CD4-positive, alpha-beta T cell (primary cell): Measurements from ENCODE around the gene GLRA3. TPM values are rescaled to one million over a fixed set of nuclear protein-coding genes. Genes with fewer than 3 reads are reported as not detected.

ENCODE experiments used
- ATAC-seq: fragments of 200-7000 bp; cut with Tn5 transposase; one replicate; pipeline ENCODE4 v1.10.0; 2022; ENCODE audit warnings: mild to moderate bottlenecking; ENCODE audit not compliant: poor library complexity
- CTCF ChIA-PET: fragments of 350-600 bp; sonication (Branson Sonifier 250); formaldehyde crosslinking; loops from one replicate; lab custom pipeline; 2021; ENCODE audit warnings: antibody characterized with exemption, inconsistent platforms; lab: Charles Lee
- POLR2A ChIA-PET: fragments of 350-600 bp; sonication (Branson Sonifier 250); formaldehyde crosslinking; loops from one replicate; lab custom pipeline; 2021; ENCODE audit warnings: antibody characterized with exemption, inconsistent platforms; lab: Charles Lee
- DNase-seq, 14 experiments: peaks; one replicate each; pipeline ENCODE4 v3.0.0-alpha.2; 2013 to 2020; ENCODE audit warnings: mixed read lengths in 2 of 14
- H3K27ac ChIP-seq, 2 donors: one replicate each; pipeline versions ENCODE4 v1.5.1 to v1.7.0; 2013; ENCODE audit warnings: low read length in 2 of 2, low read depth in 1 of 2, mild to moderate bottlenecking in 1 of 2
- H3K27me3 ChIP-seq, 2 experiments: 1 replicate in 1 of 2; 2 replicates in 1 of 2; pipeline versions ENCODE4 v1.6.1 to v1.7.0; 2013; ENCODE audit warnings: low read length in 2 of 2, control low read depth in 1 of 2, mild to moderate bottlenecking in 1 of 2, moderate library complexity in 1 of 2; ENCODE audit not compliant: insufficient read depth in 2 of 2, control insufficient read depth in 1 of 2
- H3K36me3 ChIP-seq: one replicate; pipeline ENCODE4 v1.6.1; 2013; ENCODE audit warnings: low read length, control low read depth; ENCODE audit not compliant: insufficient read depth
- H3K4me1 ChIP-seq: one replicate; pipeline ENCODE4 v1.6.1; 2013; ENCODE audit warnings: low read length, control low read depth; ENCODE audit not compliant: insufficient read depth
- H3K4me3 ChIP-seq: one replicate; pipeline ENCODE4 v1.5.1; 2013; ENCODE audit warnings: mild to moderate bottlenecking, low read length, moderate library complexity
- H3K9me3 ChIP-seq, 2 experiments: 1 replicate in 1 of 2; 2 replicates in 1 of 2; pipeline versions ENCODE4 v1.6.1 to v1.7.0; 2013; ENCODE audit warnings: low read length in 2 of 2, mild to moderate bottlenecking in 2 of 2, control low read depth in 1 of 2, moderate library complexity in 1 of 2; ENCODE audit not compliant: control insufficient read depth in 1 of 2, insufficient read depth in 1 of 2
- H3K27ac Mint-ChIP-seq: one replicate; pipeline ENCODE4 v1.8.0; 2020; ENCODE audit warnings: mixed read lengths
- H3K27me3 Mint-ChIP-seq: one replicate; pipeline ENCODE4 v1.8.0; 2021; ENCODE audit warnings: mixed read lengths
- H3K36me3 Mint-ChIP-seq: one replicate; pipeline ENCODE4 v1.8.0; 2021; ENCODE audit warnings: low read depth, mixed read lengths
- H3K4me1 Mint-ChIP-seq: one replicate; pipeline ENCODE4 v1.8.0; 2021; ENCODE audit warnings: low read depth, mixed read lengths
- H3K4me3 Mint-ChIP-seq: one replicate; pipeline ENCODE4 v1.8.0; 2020; ENCODE audit warnings: mild to moderate bottlenecking, mixed read lengths
- H3K9me3 Mint-ChIP-seq: one replicate; pipeline ENCODE4 v1.8.0; 2020; ENCODE audit warnings: mixed read lengths
- intact Hi-C, 2 experiments: fragments of 100-400 bp; cut with DNase I in 1 of 2; cut with micrococcal nuclease in 1 of 2; formaldehyde crosslinking; loops; one replicate each; pipeline versions ENCODE4 v1.15.1 to v1.9.0; 2023 to 2025; cut with DNase I, micrococcal nuclease
- total RNA-seq, 174 experiments: library from RNA in 2 of 174; stranded (reverse) in 2 of 174; gene quantifications; one replicate each; pipeline ENCODE4 v1.2.3 and lab custom pipeline; 2021 to 2026
- TF ChIP-seq, protein P1 (sequence below): fragments of 200-600 bp; IDR thresholded peaks from one replicate; pipeline ENCODE4 v1.8.0; 2022; ENCODE audit warnings: antibody characterized with exemption, mild to moderate bottlenecking

The GLRA3 gene
- total RNA-seq, 2 experiments from 2014 or later = not detected

DNA sequence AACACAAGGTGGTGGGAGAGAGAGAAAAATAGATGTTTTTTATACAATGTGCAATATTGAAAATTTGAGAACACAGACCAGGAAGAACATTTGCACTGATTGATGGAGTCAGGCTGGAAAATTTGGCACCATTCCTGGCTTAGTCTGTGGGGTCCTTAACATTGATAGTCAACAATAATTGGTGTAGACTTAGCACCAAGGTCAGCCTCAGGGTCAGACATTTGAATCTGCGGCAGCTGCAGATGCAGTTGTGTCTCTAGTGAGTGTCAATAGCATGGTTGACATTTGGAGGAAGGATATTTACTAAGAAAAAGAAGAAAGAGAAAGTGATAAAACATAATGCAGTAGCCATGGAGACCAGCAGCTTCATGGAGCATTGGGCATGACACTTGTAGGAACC, 31.5 kb upstream of the GLRA3 start:
- Mint-ChIP-seq H3K4me1 (no peaks in the 10 kb centered on the region), H3K36me3 (no peaks in the 10 kb centered on the region), H3K9me3 (peaks cover 5% of the 10 kb centered on the region), H3K27ac (no peak overlapping the region), H3K4me3 (no peak overlapping the region), H3K27me3 (no peaks in the 10 kb centered on the region)
- ChIA-PET POLR2A (no interaction called here), CTCF (no interaction called here)
- DNase-seq = no peak
- ATAC-seq = no peak
- intact Hi-C loops = no loop called here
- no peaks in the 10 kb centered on the region for H3K27me3 ChIP-seq
- no peak overlapping the region for H3K4me3 ChIP-seq
- H3K27ac ChIP-seq = no peak overlapping the region
- TF ChIP-seq, protein P1, sequence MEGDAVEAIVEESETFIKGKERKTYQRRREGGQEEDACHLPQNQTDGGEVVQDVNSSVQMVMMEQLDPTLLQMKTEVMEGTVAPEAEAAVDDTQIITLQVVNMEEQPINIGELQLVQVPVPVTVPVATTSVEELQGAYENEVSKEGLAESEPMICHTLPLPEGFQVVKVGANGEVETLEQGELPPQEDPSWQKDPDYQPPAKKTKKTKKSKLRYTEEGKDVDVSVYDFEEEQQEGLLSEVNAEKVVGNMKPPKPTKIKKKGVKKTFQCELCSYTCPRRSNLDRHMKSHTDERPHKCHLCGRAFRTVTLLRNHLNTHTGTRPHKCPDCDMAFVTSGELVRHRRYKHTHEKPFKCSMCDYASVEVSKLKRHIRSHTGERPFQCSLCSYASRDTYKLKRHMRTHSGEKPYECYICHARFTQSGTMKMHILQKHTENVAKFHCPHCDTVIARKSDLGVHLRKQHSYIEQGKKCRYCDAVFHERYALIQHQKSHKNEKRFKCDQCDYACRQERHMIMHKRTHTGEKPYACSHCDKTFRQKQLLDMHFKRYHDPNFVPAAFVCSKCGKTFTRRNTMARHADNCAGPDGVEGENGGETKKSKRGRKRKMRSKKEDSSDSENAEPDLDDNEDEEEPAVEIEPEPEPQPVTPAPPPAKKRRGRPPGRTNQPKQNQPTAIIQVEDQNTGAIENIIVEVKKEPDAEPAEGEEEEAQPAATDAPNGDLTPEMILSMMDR = no peak
- no peaks in the 10 kb centered on the region for H3K4me1 ChIP-seq
- H3K9me3 ChIP-seq = no peaks in the 10 kb centered on the region
- H3K36me3 ChIP-seq = no peaks in the 10 kb centered on the region

DNA sequence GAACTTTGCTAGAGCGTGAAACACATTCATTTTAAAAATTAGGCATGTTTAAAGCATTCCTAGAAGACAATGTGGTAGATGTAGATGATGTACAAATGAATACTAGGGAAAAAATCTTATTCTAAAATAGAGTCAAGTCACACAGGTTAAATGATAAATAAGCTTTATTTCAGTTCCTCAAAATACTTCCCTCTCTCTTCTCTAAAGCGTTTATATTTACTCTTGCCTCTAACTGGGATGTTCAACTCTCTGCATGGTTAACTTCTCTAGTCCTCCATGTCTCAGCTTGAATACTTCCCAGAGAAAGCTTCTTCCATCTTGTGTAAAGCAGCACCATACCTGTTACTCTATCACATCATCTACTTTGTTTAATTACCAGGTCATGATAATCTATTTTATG, 30.9 kb upstream of the GLRA3 start:
- H3K9me3 ChIP-seq = no peaks in the 10 kb centered on the region
- intact Hi-C loops = no loop called here
- DNase-seq (no peak), ATAC-seq (no peak)
- H3K27ac ChIP-seq = no peak overlapping the region
- POLR2A ChIA-PET = no interaction called here
- Mint-ChIP-seq H3K27me3 (no peaks in the 10 kb centered on the region), H3K4me3 (no peak overlapping the region), H3K9me3 (peaks cover 5% of the 10 kb centered on the region), H3K4me1 (no peaks in the 10 kb centered on the region), H3K36me3 (no peaks in the 10 kb centered on the region), H3K27ac (no peak overlapping the region)
- CTCF ChIA-PET = no interaction called here
- no peaks in the 10 kb centered on the region for H3K4me1 ChIP-seq
- H3K36me3 ChIP-seq = no peaks in the 10 kb centered on the region
- H3K27me3 ChIP-seq = no peaks in the 10 kb centered on the region
- H3K4me3 ChIP-seq = no peak overlapping the region
- TF ChIP-seq, protein P1 = no peak

GRCh38 chr4:174856926-174857800, 28.1 kb upstream of the GLRA3 start:
- Histone ChIP-seq H3K4me1 (no peaks in the 10 kb centered on the region), H3K27ac (no peak overlapping the region), H3K36me3 (no peaks in the 10 kb centered on the region), H3K9me3 (no peaks in the 10 kb centered on the region), H3K4me3 (no peak overlapping the region), H3K27me3 (no peaks in the 10 kb centered on the region)
- Mint-ChIP-seq H3K27ac (no peak overlapping the region), H3K4me1 (no peaks in the 10 kb centered on the region), H3K9me3 (peaks cover 5% of the 10 kb centered on the region), H3K27me3 (no peaks in the 10 kb centered on the region), H3K36me3 (no peaks in the 10 kb centered on the region), H3K4me3 (no peak overlapping the region)
- ATAC-seq (no peak), DNase-seq (no peak)
- POLR2A ChIA-PET = no interaction called here
- intact Hi-C loops = no loop called here
- TF ChIP-seq, protein P1 = no peak
- CTCF ChIA-PET = no interaction called here
